Measurements from ENCODE around the gene GNPTAB.

DNA sequence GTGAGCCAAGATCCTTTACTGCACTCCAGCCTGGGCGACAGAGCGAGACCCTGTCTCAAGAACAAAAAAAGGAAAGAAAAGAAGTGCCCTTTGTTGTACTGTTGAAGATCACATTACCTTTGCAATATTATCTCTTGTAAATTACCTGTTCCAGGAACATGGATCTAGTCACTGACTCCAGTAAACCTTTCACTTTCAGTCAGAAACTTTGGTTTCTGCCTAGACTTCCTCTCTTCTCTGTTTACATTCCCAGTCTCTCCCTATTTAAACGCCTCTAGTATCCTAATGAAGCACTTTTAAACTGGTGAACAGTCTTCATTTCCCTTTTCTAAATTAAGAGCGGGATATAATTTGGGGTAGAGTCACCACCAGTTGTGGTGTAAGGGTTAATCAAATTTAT, 120.5 kb downstream of the GNPTAB start:
- TF ChIP-seq, protein P1, sequence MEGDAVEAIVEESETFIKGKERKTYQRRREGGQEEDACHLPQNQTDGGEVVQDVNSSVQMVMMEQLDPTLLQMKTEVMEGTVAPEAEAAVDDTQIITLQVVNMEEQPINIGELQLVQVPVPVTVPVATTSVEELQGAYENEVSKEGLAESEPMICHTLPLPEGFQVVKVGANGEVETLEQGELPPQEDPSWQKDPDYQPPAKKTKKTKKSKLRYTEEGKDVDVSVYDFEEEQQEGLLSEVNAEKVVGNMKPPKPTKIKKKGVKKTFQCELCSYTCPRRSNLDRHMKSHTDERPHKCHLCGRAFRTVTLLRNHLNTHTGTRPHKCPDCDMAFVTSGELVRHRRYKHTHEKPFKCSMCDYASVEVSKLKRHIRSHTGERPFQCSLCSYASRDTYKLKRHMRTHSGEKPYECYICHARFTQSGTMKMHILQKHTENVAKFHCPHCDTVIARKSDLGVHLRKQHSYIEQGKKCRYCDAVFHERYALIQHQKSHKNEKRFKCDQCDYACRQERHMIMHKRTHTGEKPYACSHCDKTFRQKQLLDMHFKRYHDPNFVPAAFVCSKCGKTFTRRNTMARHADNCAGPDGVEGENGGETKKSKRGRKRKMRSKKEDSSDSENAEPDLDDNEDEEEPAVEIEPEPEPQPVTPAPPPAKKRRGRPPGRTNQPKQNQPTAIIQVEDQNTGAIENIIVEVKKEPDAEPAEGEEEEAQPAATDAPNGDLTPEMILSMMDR (conservative IDR thresholded peaks at IDR 0.05; ENCODE audit: low read depth, low read length), result no peak
- no peak for TF ChIP-seq EZH2 (IDR thresholded peaks at IDR 0.05; ENCODE audit: low read length, unreplicated experiment)

Data from PC-3 (cell line).